GM21619 (cell line): ENCODE data around the gene CDK9.
"Not testable (repeated sequence)": the region's sequence is repeated elsewhere in the genome, so short reads cannot be mapped to it uniquely, and the experiment has no call there.

Experiments used
- ATAC-seq: cut with Tn5 transposase; IDR thresholded peaks from one replicate; pipeline ENCODE4 v1.9.1; 2021; ENCODE audit not compliant: unreplicated experiment

Gene CDK9

DNA sequence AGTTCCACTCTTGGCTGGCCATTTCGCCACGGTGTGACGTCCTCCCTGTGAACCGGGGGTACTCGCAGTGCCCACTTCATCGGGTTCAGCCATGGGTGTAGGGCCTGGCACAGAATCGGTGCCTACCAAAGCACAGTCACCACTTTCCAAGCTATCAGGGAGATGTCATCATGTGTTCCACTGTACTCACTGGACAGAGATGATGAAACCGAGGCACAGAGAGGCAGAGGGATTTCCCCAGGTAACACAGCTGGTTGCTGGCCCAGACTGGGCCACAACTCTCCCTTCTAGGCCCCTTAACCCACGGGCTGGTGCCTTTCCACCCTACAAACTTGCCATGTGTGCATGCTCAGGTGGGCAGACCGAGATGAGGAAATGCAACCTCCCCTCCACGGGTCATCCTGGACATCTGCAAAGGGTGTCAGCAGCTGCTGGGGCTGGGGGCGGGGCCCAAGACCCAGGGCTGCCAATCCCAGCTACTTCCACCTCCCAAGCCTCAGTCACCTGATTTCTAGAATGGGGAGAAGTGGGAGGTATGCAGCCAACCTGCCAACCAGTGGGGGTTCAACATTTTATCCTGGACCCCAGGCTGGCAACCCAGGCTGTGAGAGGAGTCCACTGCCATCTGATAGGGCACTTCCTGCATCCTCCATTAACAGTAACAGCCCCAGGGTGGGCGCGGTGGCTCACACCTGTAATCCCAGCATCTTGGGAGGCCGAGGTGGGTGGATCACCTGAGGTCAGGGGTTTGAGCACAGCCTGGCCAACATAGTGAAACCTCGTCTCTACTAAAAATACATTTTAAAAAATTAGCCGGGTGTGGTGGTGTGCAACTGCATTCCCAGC, 6.5 kb upstream of the CDK9 start:
- ATAC-seq: peak; percentile 39

- no peak for ATAC-seq
These were observed 5.5 kb upstream of the CDK9 start for GRCh38 chr9:127780126-127780885.

DNA sequence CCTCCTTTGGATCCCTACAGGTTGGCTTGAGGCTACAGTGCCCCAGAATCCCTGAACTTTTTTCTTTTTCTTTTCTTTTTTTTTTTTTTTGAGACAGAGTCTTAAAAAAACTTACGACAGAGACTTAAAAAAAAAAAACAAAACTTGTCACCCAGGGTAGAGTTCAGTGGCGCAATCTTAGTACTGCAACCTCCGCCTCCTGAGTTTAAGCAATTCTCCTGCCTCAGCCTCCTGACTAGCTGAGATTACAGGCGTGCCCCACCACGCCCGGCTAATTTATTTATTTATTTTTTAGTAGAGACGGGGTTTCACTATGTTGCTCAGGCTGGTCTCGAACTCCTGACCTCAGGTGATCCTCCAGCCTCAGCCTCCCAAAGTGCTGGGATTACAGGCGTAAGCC, 4.9 kb upstream of the CDK9 start:
- not testable (repeated sequence) for ATAC-seq

GRCh38 chr9:127781806-127782205, 4.0 kb upstream of the CDK9 start:
- ATAC-seq: no peak

GRCh38 chr9:127783111-127784008, 2.5 kb upstream of the CDK9 start:
- ATAC-seq: no peak

GRCh38 chr9:127785023-127785932, 556 bp upstream of the CDK9 start:
- peak; percentile 40 for ATAC-seq

DNA sequence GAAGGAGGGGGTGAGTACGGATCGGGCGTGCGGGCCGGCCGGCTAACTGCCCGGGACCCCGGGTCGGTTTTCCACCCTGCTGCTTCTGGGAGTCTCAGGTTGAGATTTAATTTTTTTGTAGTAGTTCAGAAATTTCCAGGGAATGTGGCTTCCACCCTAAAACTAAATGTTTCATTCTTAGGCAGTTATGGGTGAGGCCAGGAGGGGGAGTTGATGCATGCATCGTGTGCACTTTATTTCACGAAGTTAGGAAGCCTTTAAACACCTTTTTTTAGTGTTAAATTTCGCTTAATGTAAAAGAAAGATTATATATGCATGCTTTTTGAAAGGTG, 905 bp downstream of the CDK9 start:
- ATAC-seq: no peak

- no peak for ATAC-seq
These were observed 2.6 kb downstream of the CDK9 start for GRCh38 chr9:127788337-127789011.

GRCh38 chr9:127789179-127789578, 3.3 kb downstream of the CDK9 start:
- ATAC-seq: no peak

- ATAC-seq: no peak
These were observed 4.4 kb downstream of the CDK9 start for GRCh38 chr9:127790094-127790855.

DNA sequence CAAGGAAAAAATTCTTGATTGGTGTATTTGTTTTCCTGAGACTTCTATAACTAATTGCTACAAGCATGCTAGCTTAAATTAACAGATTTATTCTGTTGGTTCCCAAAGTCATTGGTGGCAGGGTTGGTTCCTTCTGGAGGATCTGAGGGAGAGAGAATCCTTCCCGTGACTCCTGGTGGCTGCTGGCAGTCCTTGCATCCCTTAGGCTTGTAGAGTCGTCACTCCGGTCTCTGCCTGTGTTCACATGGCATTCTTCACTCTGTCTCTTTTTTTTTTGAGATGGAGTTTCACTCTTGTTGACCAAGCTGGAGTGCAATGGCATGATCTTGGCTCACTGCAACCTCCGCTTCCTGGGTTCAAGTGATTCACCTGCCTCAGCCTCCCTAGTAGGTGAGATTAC, 5.3 kb downstream of the CDK9 start:
- ATAC-seq: no peak

DNA sequence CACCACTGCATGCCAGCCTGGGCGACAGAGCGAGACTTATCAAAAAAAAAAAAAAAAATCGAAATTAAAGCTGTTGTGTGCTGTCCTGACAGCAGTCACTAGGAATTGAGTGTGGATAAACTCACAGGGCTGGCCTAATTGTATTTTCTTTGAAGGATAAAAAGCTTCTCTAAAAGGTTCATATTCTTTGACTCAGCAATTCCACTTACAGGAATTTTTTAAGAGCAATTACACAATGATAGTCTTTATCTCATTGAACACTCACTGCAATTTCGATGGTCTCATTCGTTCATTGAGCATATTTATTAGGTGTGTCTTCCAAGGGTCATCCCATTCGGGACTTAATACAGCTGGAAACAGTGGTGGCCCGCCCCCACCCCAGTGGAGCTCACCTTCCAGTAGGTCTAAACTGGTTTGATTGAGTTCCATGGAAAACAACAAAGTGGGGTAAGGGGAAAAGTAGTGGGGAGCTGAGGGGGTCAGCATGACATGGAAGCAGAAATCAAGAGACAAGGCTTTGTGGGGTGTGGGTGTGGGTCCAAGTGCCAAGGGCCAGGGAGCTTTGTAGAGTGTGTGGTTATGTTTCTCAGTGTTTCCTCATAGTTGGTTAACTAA, 6.7 kb downstream of the CDK9 start:
- no peak for ATAC-seq

- ATAC-seq: no peak
These were observed 7.4 kb downstream of the CDK9 start for GRCh38 chr9:127793093-127793708.

DNA sequence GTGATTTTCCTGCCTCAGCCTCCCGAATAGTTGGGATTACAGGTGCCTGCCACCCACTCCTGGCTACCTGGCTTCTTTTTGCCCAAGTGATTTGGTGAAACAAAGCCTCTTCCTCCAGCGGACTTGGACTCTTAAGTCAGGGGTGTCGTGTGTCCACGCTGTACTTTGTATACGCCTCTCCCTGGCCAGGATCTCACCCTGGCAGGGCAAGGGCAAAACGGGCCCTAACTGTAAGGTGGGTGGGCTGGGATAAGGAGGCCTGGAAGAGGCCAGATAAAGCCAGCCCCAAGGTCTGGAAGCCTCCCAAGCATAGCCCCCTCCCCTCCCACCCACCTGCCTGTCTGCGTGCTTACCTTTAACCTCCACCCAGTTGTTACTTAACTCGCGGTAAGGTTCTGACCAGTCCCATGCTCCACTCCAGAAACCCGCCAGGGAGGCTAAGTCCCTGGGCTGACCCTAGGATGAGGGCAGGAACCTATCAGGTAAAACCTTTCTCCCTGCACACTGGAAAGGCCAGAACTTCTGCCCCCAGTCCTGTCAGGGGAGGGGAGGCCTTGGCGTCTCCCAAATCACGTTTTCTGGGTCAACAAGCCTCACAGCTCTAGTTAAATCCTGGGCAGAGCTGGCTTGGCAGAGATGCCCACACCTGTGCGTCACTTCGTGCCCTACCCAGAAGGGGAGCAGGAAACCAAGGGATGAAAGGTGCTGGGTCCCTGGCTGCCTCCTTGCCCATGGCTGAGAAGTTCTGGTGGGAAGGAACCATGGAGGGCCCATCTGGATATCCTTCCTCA, 8.4 kb downstream of the CDK9 start:
- ATAC-seq: no peak

- ATAC-seq: no peak
These were observed 10.5 kb downstream of the CDK9 start for GRCh38 chr9:127796225-127796813.

- no peak for ATAC-seq
These were observed 11.1 kb downstream of the CDK9 start for GRCh38 chr9:127796852-127797370.
